A673 (cell line): ENCODE results near the gene AK2.

Experiments used
- CTCF ChIP-seq: fragments of 300-800, 200-600 bp; sonication (generic); conservative IDR thresholded peaks from 2 replicates; pipeline ENCODE4 v1.5.1; 2017; ENCODE audit warnings: low read depth, mild to moderate bottlenecking, antibody characterized with exemption, low read length, moderate library complexity, mixed read lengths
- EZH2 ChIP-seq: fragments of 200-600 bp; sonication (generic); IDR thresholded peaks from 2 replicates; pipeline ENCODE4 v1.6.1; 2017; ENCODE audit warnings: borderline replicate concordance, low read depth, mild to moderate bottlenecking, mixed read lengths, antibody characterized with exemption, low read length; ENCODE audit not compliant: poor library complexity, severe bottlenecking

GRCh38 chr1:33047839-33048305 is 11.2 kb upstream of the AK2 start:
- no peak for TF ChIP-seq CTCF
- no peak for TF ChIP-seq EZH2
